GM20000 (cell line): ENCODE results near the gene GABPB1.

Source experiments
- DNase-seq: peaks from one replicate; pipeline ENCODE4 v3.0.0; 2012; ENCODE audit warnings: low spot score
- CTCF ChIP-seq: IDR thresholded peaks from 2 replicates; pipeline ENCODE4 v1.5.1; 2012; ENCODE audit warnings: mild to moderate bottlenecking, control low read depth; ENCODE audit errors: extremely low read depth, missing control alignments

The GABPB1 gene

GRCh38 chr15:50241684-50242450, 113.1 kb downstream of the GABPB1 start:
- DNase-seq = no peak
- no peak for TF ChIP-seq CTCF

DNA sequence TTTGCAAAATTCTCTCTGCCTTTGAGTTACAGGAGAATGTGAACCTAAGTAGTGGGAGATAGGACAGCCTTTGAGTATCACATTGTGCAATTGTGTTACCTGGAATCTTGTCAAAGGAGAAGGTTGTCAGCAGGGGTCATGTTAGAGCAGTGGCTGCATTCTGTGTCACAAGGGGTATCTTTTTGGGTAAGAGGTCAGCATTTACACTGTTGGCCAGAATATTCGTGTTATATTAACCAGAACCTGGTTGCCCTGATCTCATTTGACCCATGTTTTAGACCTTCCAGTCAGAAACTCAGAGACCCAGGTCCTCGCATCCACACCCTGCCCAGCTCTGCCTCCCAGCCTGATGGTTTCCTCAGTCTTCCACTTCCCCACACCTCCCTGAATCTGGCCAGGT, 116.7 kb downstream of the GABPB1 start:
- TF ChIP-seq CTCF = no peak

DNA sequence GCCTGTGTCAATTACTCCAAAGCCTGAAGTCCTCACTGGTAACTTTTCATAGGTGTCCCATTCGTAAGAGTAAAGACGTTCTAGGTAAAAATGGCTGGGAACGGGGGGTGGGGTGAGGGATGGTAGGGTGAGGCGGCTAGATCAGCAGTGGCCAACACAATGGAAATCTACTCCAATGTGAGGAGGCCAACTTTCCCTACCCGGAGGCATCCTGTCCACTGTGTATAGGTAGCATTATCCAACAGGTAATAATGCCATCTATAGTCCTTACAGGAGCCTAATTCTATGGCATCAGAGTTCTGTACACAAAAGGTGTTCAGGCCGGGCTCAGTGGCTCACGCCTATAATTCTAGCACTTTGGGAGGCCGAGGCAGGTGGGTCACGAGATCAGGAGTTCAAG, 118.6 kb downstream of the GABPB1 start:
- TF ChIP-seq CTCF = no peak
- DNase-seq = no peak

More for the DNA sequence above, 116.7 kb downstream of the GABPB1 start:
- DNase-seq = no peak

DNA sequence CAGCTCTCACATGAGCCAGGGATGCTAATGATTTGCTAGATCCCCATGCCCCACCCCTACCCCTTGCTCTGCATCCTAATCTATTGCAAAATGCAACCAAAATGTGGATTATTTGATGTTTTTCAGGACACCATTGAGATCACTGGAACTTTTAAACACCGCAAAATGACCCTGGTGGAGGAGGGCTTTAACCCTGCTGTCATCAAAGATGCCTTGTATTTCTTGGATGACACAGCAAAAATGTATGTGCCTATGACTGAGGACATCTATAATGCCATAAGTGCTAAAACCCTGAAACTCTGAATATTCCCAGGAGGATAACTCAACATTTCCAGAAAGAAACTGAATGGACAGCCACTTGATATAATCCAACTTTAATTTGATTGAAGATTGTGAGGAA, 119.2 kb downstream of the GABPB1 start:
- no peak for DNase-seq
- TF ChIP-seq CTCF = no peak

- TF ChIP-seq CTCF = no peak
These were observed 120.2 kb downstream of the GABPB1 start for GRCh38 chr15:50234764-50235163.

GRCh38 chr15:50233192-50233736, 121.7 kb downstream of the GABPB1 start:
- DNase-seq = no peak
- TF ChIP-seq CTCF = no peak

More at GRCh38 chr15:50234764-50235163, 120.2 kb downstream of the GABPB1 start:
- no peak for DNase-seq

DNA sequence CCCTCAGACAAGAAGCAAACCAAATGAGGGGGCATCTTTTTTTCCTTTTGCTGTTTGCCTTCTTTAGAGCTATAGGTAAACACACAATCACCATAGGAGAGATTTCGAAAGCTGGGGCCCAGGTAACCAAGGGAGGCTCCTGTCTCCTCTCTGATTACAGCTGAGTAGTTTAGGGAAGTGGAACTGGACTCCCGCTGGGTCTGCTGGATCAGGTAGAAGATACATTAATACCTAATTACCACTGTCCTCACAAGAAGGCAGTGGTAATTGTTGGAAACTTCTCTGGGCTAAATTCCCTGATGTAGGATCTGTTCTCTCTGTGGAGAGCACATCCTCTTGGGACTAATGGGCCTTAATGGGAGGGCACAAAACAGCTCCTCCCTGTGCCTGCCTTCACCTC, 122.2 kb downstream of the GABPB1 start:
- TF ChIP-seq CTCF = no peak
- DNase-seq = no peak
